Measurements from ENCODE around the gene KLHL18. TPM values are rescaled to one million over a fixed set of nuclear protein-coding genes. Genes with fewer than 3 reads are reported as not detected.

The KLHL18 gene
- total RNA-seq, 3 donors from 2014 or later (not counting 1 experiment from before 2014, with no cell fraction given): 37.3 to 47.9 (median 45.2) TPM

DNA sequence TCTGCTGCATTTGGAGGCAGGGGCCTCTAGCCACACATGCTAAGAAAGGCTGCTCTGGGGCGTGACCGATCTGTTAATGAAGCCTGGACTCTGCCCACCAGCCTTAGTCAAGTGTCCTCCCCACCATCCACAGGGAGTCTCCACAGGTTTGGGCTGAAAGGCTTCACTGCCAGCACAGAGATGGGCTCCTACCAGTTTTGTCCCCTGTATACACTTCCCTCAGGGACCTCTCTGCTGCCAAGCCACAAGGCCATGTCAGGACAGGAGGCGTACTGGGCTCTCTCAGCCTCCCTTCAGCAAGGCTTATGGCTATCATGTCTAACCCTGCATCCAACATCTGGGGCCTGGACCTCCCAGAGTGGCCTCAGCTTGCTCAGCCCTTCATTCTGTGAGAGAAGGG is 23.6 kb upstream of the KLHL18 start:
- ATAC-seq (no peak), DNase-seq (no peak)
- no peaks in the 10 kb centered on the region for H3K9me3 ChIP-seq (ENCODE audit: control insufficient read depth, insufficient read depth, low read length)
- no peak overlapping the region for H3K27ac Mint-ChIP-seq
- WGBS (ENCODE audit: insufficient coverage): 98% methylated on average over 3 of the region's 3 CpGs
- no peaks in the 10 kb centered on the region for H3K4me1 ChIP-seq (ENCODE audit: control insufficient read depth, insufficient read depth, low read length)
- intact Hi-C loops (cut with micrococcal nuclease): no loop called here
- TF ChIP-seq, protein P1, sequence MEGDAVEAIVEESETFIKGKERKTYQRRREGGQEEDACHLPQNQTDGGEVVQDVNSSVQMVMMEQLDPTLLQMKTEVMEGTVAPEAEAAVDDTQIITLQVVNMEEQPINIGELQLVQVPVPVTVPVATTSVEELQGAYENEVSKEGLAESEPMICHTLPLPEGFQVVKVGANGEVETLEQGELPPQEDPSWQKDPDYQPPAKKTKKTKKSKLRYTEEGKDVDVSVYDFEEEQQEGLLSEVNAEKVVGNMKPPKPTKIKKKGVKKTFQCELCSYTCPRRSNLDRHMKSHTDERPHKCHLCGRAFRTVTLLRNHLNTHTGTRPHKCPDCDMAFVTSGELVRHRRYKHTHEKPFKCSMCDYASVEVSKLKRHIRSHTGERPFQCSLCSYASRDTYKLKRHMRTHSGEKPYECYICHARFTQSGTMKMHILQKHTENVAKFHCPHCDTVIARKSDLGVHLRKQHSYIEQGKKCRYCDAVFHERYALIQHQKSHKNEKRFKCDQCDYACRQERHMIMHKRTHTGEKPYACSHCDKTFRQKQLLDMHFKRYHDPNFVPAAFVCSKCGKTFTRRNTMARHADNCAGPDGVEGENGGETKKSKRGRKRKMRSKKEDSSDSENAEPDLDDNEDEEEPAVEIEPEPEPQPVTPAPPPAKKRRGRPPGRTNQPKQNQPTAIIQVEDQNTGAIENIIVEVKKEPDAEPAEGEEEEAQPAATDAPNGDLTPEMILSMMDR (IDR thresholded peaks at IDR 0.05): no peak
- H3K9me3 Mint-ChIP-seq: no peaks in the 10 kb centered on the region
- no peaks in the 10 kb centered on the region for H3K27me3 ChIP-seq (ENCODE audit: control insufficient read depth, insufficient read depth, low read length)
- no peaks in the 10 kb centered on the region for H3K27me3 Mint-ChIP-seq (ENCODE audit: low read depth in 2 of 2)
- H3K4me3 Mint-ChIP-seq: no peak overlapping the region
- H3K36me3 Mint-ChIP-seq: no peaks in the 10 kb centered on the region
- no peak overlapping the region for H3K4me3 ChIP-seq (ENCODE audit: low read length)
- no peak overlapping the region for H3K27ac ChIP-seq (ENCODE audit: low read length)
- H3K4me1 Mint-ChIP-seq: no peaks in the 10 kb centered on the region
- no peaks in the 10 kb centered on the region for H3K36me3 ChIP-seq (ENCODE audit: control insufficient read depth, insufficient read depth, low read length)

DNA sequence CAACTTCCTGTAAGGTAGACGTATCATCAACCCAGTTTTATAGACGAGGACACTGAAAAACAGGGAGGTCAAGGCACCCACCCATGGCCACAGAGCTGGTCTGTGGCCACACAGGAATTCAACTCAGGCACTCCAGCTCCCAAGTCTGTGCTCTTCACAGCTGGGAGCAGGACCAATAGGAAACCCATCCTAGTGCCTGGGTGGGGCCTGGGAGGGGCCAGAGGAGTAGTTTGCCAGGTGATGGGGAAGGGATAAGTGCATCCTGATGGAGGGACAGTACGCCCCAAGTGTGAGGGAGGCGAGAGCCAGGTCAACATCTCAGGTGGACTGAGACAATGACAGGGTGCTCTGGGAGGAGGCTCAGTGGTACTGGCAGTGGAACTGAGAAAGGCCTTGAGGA is 22.1 kb upstream of the KLHL18 start:
- Mint-ChIP-seq H3K9me3 (no peaks in the 10 kb centered on the region), H3K4me3 (no peak overlapping the region), H3K36me3 (no peaks in the 10 kb centered on the region), H3K27me3 (ENCODE audit: low read depth in 2 of 2) (no peaks in the 10 kb centered on the region), H3K4me1 (no peaks in the 10 kb centered on the region), H3K27ac (no peak overlapping the region)
- Histone ChIP-seq H3K27me3 (ENCODE audit: control insufficient read depth, insufficient read depth, low read length) (no peaks in the 10 kb centered on the region), H3K36me3 (ENCODE audit: control insufficient read depth, insufficient read depth, low read length) (no peaks in the 10 kb centered on the region), H3K27ac (ENCODE audit: low read length) (no peak overlapping the region), H3K4me3 (ENCODE audit: low read length) (no peak overlapping the region), H3K4me1 (ENCODE audit: control insufficient read depth, insufficient read depth, low read length) (no peaks in the 10 kb centered on the region), H3K9me3 (ENCODE audit: control insufficient read depth, insufficient read depth, low read length) (no peaks in the 10 kb centered on the region)
- TF ChIP-seq, protein P1 (IDR thresholded peaks at IDR 0.05): no peak
- WGBS (ENCODE audit: insufficient coverage): 66% methylated on average over 4 of the region's 4 CpGs
- ATAC-seq (no peak), DNase-seq (no peak)
- intact Hi-C loops (cut with micrococcal nuclease): no loop called here

DNA sequence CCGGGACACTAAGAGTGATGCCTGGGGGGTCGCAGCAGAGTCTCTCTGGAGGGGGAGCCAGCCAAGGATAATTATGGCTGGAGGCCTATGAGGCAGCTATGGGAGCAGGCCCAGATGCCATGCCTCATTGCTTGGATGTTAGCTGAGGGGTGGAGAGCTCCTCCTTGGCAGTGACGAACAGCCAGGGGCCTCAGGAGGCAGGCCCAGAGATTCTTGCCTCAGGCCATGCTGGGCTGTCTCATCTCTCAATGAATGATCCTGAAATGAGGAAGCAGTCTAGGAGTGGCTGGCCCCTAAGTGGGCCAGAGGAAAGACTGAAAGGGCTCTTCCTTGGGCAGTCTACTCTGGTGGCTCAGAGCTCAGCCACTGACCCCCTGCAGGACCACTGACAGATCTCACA is 21.4 kb upstream of the KLHL18 start:
- Mint-ChIP-seq H3K4me1 (no peaks in the 10 kb centered on the region), H3K4me3 (no peak overlapping the region), H3K27me3 (ENCODE audit: low read depth in 2 of 2) (no peaks in the 10 kb centered on the region), H3K36me3 (no peaks in the 10 kb centered on the region), H3K27ac (no peak overlapping the region), H3K9me3 (no peaks in the 10 kb centered on the region)
- Histone ChIP-seq H3K4me1 (ENCODE audit: control insufficient read depth, insufficient read depth, low read length) (no peaks in the 10 kb centered on the region), H3K4me3 (ENCODE audit: low read length) (no peak overlapping the region), H3K36me3 (ENCODE audit: control insufficient read depth, insufficient read depth, low read length) (no peaks in the 10 kb centered on the region), H3K27ac (ENCODE audit: low read length) (no peak overlapping the region), H3K9me3 (ENCODE audit: control insufficient read depth, insufficient read depth, low read length) (no peaks in the 10 kb centered on the region), H3K27me3 (ENCODE audit: control insufficient read depth, insufficient read depth, low read length) (no peaks in the 10 kb centered on the region)
- intact Hi-C loops (cut with micrococcal nuclease): no loop called here
- DNase-seq (no peak), ATAC-seq (no peak)
- TF ChIP-seq, protein P1 (IDR thresholded peaks at IDR 0.05): no peak
- 91% methylated on average over 3 of the region's 3 CpGs for WGBS (ENCODE audit: insufficient coverage)

DNA sequence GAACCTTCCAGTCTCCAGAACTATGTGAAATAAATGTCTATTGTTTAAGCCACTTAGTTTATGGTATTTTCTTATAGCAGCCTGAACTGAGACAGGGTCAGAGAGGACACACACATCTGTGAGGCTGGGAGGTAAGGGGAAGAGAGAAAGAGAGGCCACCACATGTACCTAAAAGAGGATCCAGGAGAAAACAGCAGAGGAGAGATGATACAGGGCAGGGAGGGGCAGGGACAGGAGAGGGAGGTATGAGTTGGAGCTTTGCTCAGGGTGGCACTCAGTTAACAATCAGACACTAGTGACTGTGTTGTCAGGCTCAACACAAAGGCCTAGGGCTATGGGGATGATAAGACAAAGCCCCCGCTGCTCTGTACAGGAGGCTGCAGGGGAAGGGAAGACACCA is 17.7 kb upstream of the KLHL18 start:
- ATAC-seq (no peak), DNase-seq (no peak)
- Histone ChIP-seq H3K27me3 (ENCODE audit: control insufficient read depth, insufficient read depth, low read length) (no peaks in the 10 kb centered on the region), H3K9me3 (ENCODE audit: control insufficient read depth, insufficient read depth, low read length) (no peaks in the 10 kb centered on the region), H3K27ac (ENCODE audit: low read length) (no peak overlapping the region), H3K36me3 (ENCODE audit: control insufficient read depth, insufficient read depth, low read length) (no peaks in the 10 kb centered on the region), H3K4me1 (ENCODE audit: control insufficient read depth, insufficient read depth, low read length) (no peaks in the 10 kb centered on the region), H3K4me3 (ENCODE audit: low read length) (no peak overlapping the region)
- H3K36me3 Mint-ChIP-seq: no peaks in the 10 kb centered on the region
- WGBS (ENCODE audit: insufficient coverage): 96% methylated on average over 1 of the region's 1 CpG
- no peak overlapping the region for H3K4me3 Mint-ChIP-seq
- H3K27me3 Mint-ChIP-seq (ENCODE audit: low read depth in 2 of 2): no peaks in the 10 kb centered on the region
- no peaks in the 10 kb centered on the region for H3K9me3 Mint-ChIP-seq
- no peak overlapping the region for H3K27ac Mint-ChIP-seq
- H3K4me1 Mint-ChIP-seq: no peaks in the 10 kb centered on the region
- intact Hi-C loops (cut with micrococcal nuclease): no loop called here
- TF ChIP-seq, protein P1 (IDR thresholded peaks at IDR 0.05): no peak
